Ascending aorta (tissue), 2 donors: Measurements from ENCODE around the gene LFNG. TPM values are rescaled to one million over a fixed set of nuclear protein-coding genes. Genes with fewer than 3 reads are reported as not detected.

Source experiments
- DNase-seq, 2 donors: peaks; one replicate each; pipeline ENCODE4 v3.0.0-alpha.2; 2019; ENCODE audit warnings: low spot score in 2 of 2
- H3K27ac ChIP-seq, 2 donors: fragments of 200-600 bp; sonication (generic); one replicate each; pipeline ENCODE4 v1.5.1; 2016 to 2017; ENCODE audit warnings: mild to moderate bottlenecking in 1 of 2
- H3K27me3 ChIP-seq: fragments of 200-600 bp; sonication (generic); one replicate; pipeline ENCODE4 v1.5.1; 2017
- H3K36me3 ChIP-seq, 2 donors: fragments of 200-600 bp; sonication (generic); one replicate each; pipeline ENCODE4 v1.5.1; 2016
- H3K4me1 ChIP-seq, 2 donors: fragments of 200-600 bp; sonication (generic); one replicate each; pipeline ENCODE4 v1.5.1; 2016 to 2017; ENCODE audit warnings: mild to moderate bottlenecking in 1 of 2
- H3K4me3 ChIP-seq, 2 donors: fragments of 200-600 bp; sonication (generic); one replicate each; pipeline ENCODE4 v1.5.1; 2016 to 2017; ENCODE audit warnings: mild to moderate bottlenecking in 1 of 2
- H3K9me3 ChIP-seq, 2 donors: fragments of 200-600 bp; sonication (generic); one replicate each; pipeline ENCODE4 v1.5.1; 2016
- CTCF ChIP-seq, 3 experiments: fragments of 200-600 bp in 2 of 3; fragments of 450-650 bp in 1 of 3; sonication (generic) in 2 of 3; IDR thresholded peaks; one replicate each; pipeline ENCODE4 v1.5.1; 2016 to 2019; ENCODE audit warnings: antibody characterized with exemption in 3 of 3, mild to moderate bottlenecking in 1 of 3, moderate library complexity in 1 of 3
- intact Hi-C: fragments of 100-400 bp; cut with DNase I; formaldehyde crosslinking; loops from one replicate; pipeline ENCODE4 v1.15.1; 2023
- total RNA-seq: library from RNA; depleted of rRNA; stranded (reverse); fragments of >200 nt; gene quantifications from one replicate; pipeline ENCODE4 v1.1.0, GENCODE V29; 2016

Gene LFNG
- total RNA-seq, 1 donor from 2014 or later = 102 TPM

- TF ChIP-seq CTCF (IDR thresholded peaks at IDR 0.05) = no peak
- Histone ChIP-seq H3K27ac (no peak overlapping the region), H3K9me3 (no peaks in the 10 kb centered on the region), H3K4me3 (no peak overlapping the region), H3K36me3 (no peaks in the 10 kb centered on the region), H3K4me1 (peaks cover 6 to 12% of the 10 kb centered on the region in 2 donors), H3K27me3 (peaks cover 6% of the 10 kb centered on the region)
- DNase-seq = no peak
- intact Hi-C loops = no loop called here
Observed at GRCh38 chr7:2473496-2474180, 45.9 kb upstream of the LFNG start.

DNA sequence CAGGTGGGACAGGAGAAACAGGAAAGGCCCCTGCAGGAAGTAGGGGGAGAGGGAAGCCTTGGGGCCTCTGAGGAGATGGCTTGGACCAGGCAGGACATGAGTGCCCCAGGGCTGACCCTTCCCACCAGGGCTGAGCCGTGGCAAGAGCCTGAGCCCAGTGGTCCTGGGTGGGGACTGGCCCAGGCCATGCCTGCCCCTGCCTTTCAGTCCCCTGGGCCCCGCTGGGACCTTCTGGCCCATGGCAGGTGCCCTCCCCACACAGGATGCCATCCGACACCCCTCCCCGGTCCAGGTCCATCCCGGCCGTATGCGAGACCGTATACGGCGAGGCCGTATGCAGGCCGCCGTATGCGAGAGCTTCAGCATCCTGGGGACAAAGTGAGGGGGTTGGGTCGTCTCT is 45.4 kb upstream of the LFNG start:
- no peak for TF ChIP-seq CTCF (IDR thresholded peaks at IDR 0.05)
- DNase-seq = no peak

GRCh38 chr7:2474813-2475677 is 44.5 kb upstream of the LFNG start:
- H3K4me3 ChIP-seq = no peak overlapping the region
- no peaks in the 10 kb centered on the region for H3K9me3 ChIP-seq
- TF ChIP-seq CTCF (IDR thresholded peaks at IDR 0.05) = no peak
- no peak overlapping the region for H3K27ac ChIP-seq
- H3K4me1 ChIP-seq = peaks cover 6 to 15% of the 10 kb centered on the region in 2 donors
- no peaks in the 10 kb centered on the region for H3K36me3 ChIP-seq
- intact Hi-C loops = no loop called here
- peaks cover 6% of the 10 kb centered on the region for H3K27me3 ChIP-seq
- no peak for DNase-seq

More for the DNA sequence above, 45.4 kb upstream of the LFNG start:
- H3K27ac ChIP-seq = no peak overlapping the region
- no peaks in the 10 kb centered on the region for H3K36me3 ChIP-seq
- peaks cover 6% of the 10 kb centered on the region for H3K27me3 ChIP-seq
- no peaks in the 10 kb centered on the region for H3K9me3 ChIP-seq
- no peak overlapping the region for H3K4me3 ChIP-seq
- peaks cover 6 to 15% of the 10 kb centered on the region in 2 donors for H3K4me1 ChIP-seq
- intact Hi-C loops = no loop called here

GRCh38 chr7:2475678-2476015 is 43.9 kb upstream of the LFNG start:
- Histone ChIP-seq H3K4me1 (peaks cover 6 to 15% of the 10 kb centered on the region in 2 donors), H3K9me3 (no peaks in the 10 kb centered on the region), H3K27me3 (peaks cover 6% of the 10 kb centered on the region), H3K27ac (no peak overlapping the region), H3K36me3 (no peaks in the 10 kb centered on the region), H3K4me3 (no peak overlapping the region)
- no peak for TF ChIP-seq CTCF (IDR thresholded peaks at IDR 0.05)
- no peak for DNase-seq
- intact Hi-C loops = loop anchor here (2.0 kb wide), 1 partner anchor 41 kb away; no protein-coding TSS in a partner anchor

DNA sequence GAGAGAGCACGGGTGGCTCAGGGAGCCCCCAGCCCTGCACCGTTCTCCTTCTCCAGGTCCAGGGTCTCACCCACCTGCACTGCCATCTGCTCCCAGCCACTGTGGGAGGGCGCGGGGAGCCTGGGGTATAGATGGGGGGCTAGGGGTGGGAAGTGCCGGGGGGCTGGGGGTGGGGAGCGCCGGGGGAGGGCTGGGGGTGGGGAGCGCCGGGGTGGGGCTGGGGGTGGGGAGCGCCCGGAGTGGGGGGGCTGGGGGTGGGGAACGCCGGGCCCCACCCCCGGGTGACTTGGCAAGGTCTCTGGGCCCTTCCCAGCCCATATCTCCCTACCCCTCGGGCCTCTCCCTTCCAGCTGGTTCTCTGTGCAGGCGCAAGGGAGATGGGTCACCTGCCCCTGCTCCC is 43.3 kb upstream of the LFNG start, which contains the start of gene GRIFIN:
GRIFIN (minus strand) TSS at position 101 of the 400 bp plus-strand sequence; CDS start at position 86, 15 bp downstream.
- no peak within 1 kb of the TSS for H3K27ac ChIP-seq
- H3K9me3 ChIP-seq = no peaks in the 10 kb centered on the region
- H3K36me3 ChIP-seq = no peaks in the 10 kb centered on the region
- H3K4me1 ChIP-seq = peaks cover 6 to 15% of the 10 kb centered on the region in 2 donors
- H3K4me3 ChIP-seq = no peak within 1 kb of the TSS
- TF ChIP-seq CTCF (IDR thresholded peaks at IDR 0.05) = no peak
- intact Hi-C loops = loop anchor here (2.0 kb wide), 1 partner anchor 41 kb away; no protein-coding TSS in a partner anchor
- DNase-seq = no peak
- peaks cover 6% of the 10 kb centered on the region for H3K27me3 ChIP-seq
